Tibial nerve (tissue), 4 donors: ENCODE results near the gene DPRX. TPM values are rescaled to one million over a fixed set of nuclear protein-coding genes. Genes with fewer than 3 reads are reported as not detected.

Experiments
- DNase-seq, 2 donors: peaks; one replicate each; pipeline ENCODE4 v3.0.0-alpha.2; 2019; ENCODE audit warnings: low spot score in 2 of 2
- H3K27ac ChIP-seq, 4 donors: fragments of 200-600 bp; sonication (generic) in 3 of 4; one replicate each; pipeline ENCODE4 v1.5.1; 2017 to 2019; ENCODE audit warnings: mild to moderate bottlenecking in 1 of 4
- H3K27me3 ChIP-seq, 2 donors: fragments of 200-600 bp; sonication (generic) in 1 of 2; one replicate each; pipeline versions ENCODE4 v1.5.1 to v1.6.0; 2017 to 2019
- H3K36me3 ChIP-seq, 3 donors: fragments of 200-600 bp; sonication (generic); one replicate each; pipeline ENCODE4 v1.5.1; 2018 to 2019
- H3K4me1 ChIP-seq, 4 donors: fragments of 200-600 bp; sonication (generic) in 3 of 4; one replicate each; pipeline ENCODE4 v1.5.1; 2017 to 2019
- H3K4me3 ChIP-seq, 4 donors: fragments of 200-600 bp; sonication (generic) in 3 of 4; one replicate each; pipeline ENCODE4 v1.5.1; 2017 to 2019; ENCODE audit warnings: mild to moderate bottlenecking in 1 of 4, moderate library complexity in 1 of 4
- H3K9me3 ChIP-seq, 4 donors: fragments of 200-600 bp; sonication (generic) in 3 of 4; one replicate each; pipeline ENCODE4 v1.5.1; 2017 to 2019
- EP300 ChIP-seq, 2 donors: sonication (generic); formaldehyde crosslinking; IDR thresholded peaks; one replicate each; pipeline ENCODE4 v1.6.1; 2017; ENCODE audit warnings: antibody characterized with exemption in 2 of 2, mild to moderate bottlenecking in 1 of 2
- POLR2A ChIP-seq, 2 donors: fragments of 450-650 bp; IDR thresholded peaks; one replicate each; pipeline ENCODE4 v1.6.1; 2017; ENCODE audit warnings: antibody characterized with exemption in 2 of 2, mild to moderate bottlenecking in 2 of 2, moderate library complexity in 2 of 2
- WGBS, 2 donors: methylation state at CpG; one replicate each; pipeline ENCODE4 v1.1.5; 2018; 5-methylcytosine and 5-hydroxymethylcytosine counted together
- total RNA-seq, 4 donors: library from RNA; depleted of rRNA; stranded (reverse); fragments of >200 nt; gene quantifications; one replicate each; pipeline ENCODE4 v1.1.0, GENCODE V29; 2016
- TF ChIP-seq, protein P1 (sequence below), 5 experiments: fragments of 200-600 bp in 3 of 5; fragments of 450-650 bp in 2 of 5; sonication (generic) in 3 of 5; IDR thresholded peaks; one replicate each; pipeline ENCODE4 v1.5.1; 2016 to 2019; ENCODE audit warnings: antibody characterized with exemption in 5 of 5, mild to moderate bottlenecking in 3 of 5, moderate library complexity in 2 of 5

DPRX gene
- total RNA-seq, 4 donors from 2014 or later: not detected

DNA sequence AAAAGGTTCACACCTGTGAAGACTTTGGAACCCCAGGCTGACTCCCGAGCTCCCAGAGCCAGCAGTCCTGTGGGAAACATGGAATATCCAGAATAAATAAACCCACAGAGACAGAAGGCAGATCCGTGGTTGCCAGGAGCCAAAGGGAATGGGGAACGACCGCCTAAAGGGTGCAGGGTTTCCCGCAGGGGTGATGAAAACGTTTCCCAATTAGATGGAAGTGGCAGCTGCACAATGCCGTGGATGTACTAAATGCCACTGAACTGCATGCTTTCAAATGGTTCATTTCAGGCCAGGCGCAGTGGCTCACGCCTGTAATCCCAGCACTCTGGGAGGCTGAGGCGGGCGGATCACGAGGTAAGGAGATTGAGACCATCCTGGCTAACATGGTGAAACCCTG, 23.4 kb upstream of the DPRX start:
- WGBS, 2 donors: 85 to 86% methylated on average over 11 to 12 of the region's 12 CpGs

DNA sequence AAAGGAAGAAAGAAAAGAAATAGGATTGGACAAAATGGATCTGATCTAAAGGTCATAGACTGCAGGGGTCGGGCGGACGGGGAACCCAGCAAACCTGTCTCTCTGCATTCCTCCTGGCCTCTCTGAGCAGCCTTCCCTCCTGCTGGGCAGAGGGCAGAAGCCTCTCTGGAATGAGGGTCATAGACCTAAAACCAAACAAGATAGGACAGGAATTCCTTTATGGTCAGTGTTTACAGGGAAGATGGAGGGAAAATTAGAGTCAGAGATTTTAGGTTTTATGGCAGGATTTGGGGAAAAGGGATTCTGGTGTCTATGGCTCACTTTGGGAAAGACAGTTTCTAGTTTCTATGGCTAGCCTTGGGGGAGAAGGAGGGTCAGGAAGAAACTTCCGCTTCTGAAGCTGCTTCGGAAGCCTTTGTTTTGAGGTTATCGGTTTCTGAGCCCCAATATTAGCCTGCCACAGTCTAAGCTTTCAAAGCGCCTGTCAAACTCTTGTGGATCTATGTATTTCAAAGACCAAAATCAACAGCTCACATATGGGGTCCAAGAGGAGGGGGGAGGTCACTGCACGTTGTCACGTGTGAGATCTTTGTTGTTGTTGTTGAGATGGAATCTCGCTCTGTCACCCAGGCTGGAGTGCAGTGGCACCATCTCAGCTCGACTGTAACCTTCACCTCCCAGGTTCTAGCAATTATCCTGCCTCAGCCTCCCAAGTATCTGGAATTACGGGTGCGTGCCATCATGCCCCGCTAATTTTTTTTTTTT, 18.9 kb upstream of the DPRX start:
- no peaks in the 10 kb centered on the region for H3K27me3 ChIP-seq
- H3K27ac ChIP-seq: no peak overlapping the region
- no peaks in the 10 kb centered on the region for H3K4me1 ChIP-seq
- no peaks in the 10 kb centered on the region for H3K36me3 ChIP-seq
- no peak for DNase-seq
- 54 to 56% methylated on average over 14 of the region's 14 CpGs for WGBS, 2 donors
- TF ChIP-seq EP300 (IDR thresholded peaks at IDR 0.05) (no peak), POLR2A (IDR thresholded peaks at IDR 0.05) (no peak)
- TF ChIP-seq, protein P1, sequence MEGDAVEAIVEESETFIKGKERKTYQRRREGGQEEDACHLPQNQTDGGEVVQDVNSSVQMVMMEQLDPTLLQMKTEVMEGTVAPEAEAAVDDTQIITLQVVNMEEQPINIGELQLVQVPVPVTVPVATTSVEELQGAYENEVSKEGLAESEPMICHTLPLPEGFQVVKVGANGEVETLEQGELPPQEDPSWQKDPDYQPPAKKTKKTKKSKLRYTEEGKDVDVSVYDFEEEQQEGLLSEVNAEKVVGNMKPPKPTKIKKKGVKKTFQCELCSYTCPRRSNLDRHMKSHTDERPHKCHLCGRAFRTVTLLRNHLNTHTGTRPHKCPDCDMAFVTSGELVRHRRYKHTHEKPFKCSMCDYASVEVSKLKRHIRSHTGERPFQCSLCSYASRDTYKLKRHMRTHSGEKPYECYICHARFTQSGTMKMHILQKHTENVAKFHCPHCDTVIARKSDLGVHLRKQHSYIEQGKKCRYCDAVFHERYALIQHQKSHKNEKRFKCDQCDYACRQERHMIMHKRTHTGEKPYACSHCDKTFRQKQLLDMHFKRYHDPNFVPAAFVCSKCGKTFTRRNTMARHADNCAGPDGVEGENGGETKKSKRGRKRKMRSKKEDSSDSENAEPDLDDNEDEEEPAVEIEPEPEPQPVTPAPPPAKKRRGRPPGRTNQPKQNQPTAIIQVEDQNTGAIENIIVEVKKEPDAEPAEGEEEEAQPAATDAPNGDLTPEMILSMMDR (IDR thresholded peaks at IDR 0.05): no peak
- H3K4me3 ChIP-seq: no peak overlapping the region
- peaks cover 0 to 10% (median 0%) of the 10 kb centered on the region in 4 donors for H3K9me3 ChIP-seq

More for the DNA sequence above, 23.4 kb upstream of the DPRX start:
- no peak overlapping the region for H3K27ac ChIP-seq
- H3K4me3 ChIP-seq: no peak overlapping the region
- H3K36me3 ChIP-seq: no peaks in the 10 kb centered on the region
- no peaks in the 10 kb centered on the region for H3K4me1 ChIP-seq
- H3K27me3 ChIP-seq: no peaks in the 10 kb centered on the region
- TF ChIP-seq, protein P1 (IDR thresholded peaks at IDR 0.05): no peak
- TF ChIP-seq POLR2A (IDR thresholded peaks at IDR 0.05) (no peak), EP300 (IDR thresholded peaks at IDR 0.05) (no peak)
- H3K9me3 ChIP-seq: peaks cover 0 to 3% (median 0%) of the 10 kb centered on the region in 4 donors
- DNase-seq: no peak

DNA sequence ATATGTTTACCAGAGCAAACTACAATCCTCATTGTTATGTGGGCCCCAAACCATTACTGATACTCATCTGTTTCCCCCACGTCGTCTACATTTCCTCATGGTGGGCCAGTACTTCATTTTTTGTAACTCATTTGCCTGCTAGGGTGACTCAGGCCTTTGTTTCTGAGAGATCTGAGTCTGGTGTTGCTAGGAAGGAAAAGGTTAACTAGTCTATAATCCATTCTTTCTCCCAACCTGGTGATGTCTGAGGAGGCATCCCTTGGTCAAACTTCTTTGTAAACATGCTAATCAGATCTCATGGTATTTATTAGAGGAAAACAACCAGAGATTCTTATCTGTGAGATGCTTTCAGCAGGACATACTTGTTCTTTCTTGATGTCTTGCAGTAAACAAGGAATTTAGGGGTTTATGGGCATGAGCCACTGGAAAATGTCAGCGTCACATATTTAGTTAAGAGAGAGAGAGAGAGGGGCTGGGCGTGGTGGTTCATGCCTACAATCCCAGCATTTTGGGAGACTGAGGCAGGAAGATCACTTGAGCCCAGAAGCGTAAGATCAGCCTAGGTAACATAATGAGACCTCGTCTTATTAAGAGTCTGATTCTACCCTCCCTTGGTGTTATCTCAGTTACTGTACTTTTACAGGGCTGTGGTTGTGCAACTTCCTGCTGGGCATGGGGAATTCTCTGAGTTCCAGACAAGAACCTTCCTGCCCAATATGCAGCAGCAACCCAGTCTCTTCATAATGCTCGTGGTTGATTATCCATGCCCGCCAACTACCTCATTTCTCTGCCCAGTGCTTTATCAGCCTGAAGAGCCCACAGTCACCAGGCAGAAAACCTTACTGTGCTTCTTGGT, 9.7 kb upstream of the DPRX start:
- no peak for TF ChIP-seq POLR2A (IDR thresholded peaks at IDR 0.05)
- no peak for TF ChIP-seq EP300 (IDR thresholded peaks at IDR 0.05)
- TF ChIP-seq, protein P1 (IDR thresholded peaks at IDR 0.05): no peak
- H3K9me3 ChIP-seq: peaks cover 0 to under 1% (median 0%) of the 10 kb centered on the region in 4 donors
- 44 to 54% methylated on average over 8 of the region's 8 CpGs for WGBS, 2 donors
- H3K27me3 ChIP-seq: no peaks in the 10 kb centered on the region
- no peaks in the 10 kb centered on the region for H3K36me3 ChIP-seq
- H3K27ac ChIP-seq: no peak overlapping the region
- no peak overlapping the region for H3K4me3 ChIP-seq
- no peaks in the 10 kb centered on the region for H3K4me1 ChIP-seq
- no peak for DNase-seq

DNA sequence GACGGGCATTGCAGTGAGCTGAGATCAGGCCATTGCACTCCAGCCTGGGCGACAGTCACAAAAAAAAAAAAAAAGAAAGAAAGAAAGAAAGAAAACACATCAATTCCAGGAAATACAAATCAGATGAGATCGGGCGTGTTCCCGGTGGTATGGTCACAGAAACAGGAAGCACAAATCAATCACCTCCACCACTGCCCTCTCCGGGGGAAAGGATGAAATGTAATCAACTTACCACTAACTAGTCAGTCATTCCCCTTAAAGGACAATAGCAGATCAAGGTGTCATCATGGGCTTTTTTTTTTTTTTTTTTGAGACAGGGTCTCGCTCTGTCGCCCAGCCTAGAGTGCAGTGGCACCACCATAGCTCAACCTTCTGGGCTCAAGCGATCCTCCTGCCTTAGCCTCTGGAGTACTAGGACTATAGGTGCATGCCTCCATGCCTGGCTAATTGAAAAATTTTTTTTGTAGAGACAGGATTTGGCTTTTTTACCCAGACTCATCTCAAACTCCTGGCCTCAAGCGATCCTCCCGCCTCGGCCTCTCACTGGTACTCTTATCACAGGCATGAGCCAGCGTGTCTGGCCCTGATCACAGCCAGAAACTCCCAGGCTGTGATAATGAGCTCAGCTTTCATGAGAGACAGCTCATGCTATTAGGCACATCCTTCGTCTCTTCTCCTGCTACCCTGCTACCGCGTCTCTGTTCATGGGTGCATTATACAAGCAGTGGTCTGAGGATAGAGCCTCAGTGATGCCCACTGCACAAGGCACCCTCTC, 6.8 kb upstream of the DPRX start:
- Histone ChIP-seq H3K4me1 (no peaks in the 10 kb centered on the region), H3K36me3 (no peaks in the 10 kb centered on the region), H3K27me3 (no peaks in the 10 kb centered on the region), H3K4me3 (no peak overlapping the region), H3K9me3 (no peaks in the 10 kb centered on the region), H3K27ac (no peak overlapping the region)
- TF ChIP-seq, protein P1 (IDR thresholded peaks at IDR 0.05): no peak
- TF ChIP-seq POLR2A (IDR thresholded peaks at IDR 0.05) (no peak), EP300 (IDR thresholded peaks at IDR 0.05) (no peak)
- WGBS, 2 donors: 72 to 74% methylated on average over 16 of the region's 16 CpGs
- no peak for DNase-seq
